ENCODE data around the gene USP15. TPM values are rescaled to one million over a fixed set of nuclear protein-coding genes. Genes with fewer than 3 reads are reported as not detected.

The USP15 gene
- polyA plus RNA-seq, 1 donor (not counting 4 experiments of a cell fraction or from before 2014, with no cell fraction given), result 66.5 TPM

DNA sequence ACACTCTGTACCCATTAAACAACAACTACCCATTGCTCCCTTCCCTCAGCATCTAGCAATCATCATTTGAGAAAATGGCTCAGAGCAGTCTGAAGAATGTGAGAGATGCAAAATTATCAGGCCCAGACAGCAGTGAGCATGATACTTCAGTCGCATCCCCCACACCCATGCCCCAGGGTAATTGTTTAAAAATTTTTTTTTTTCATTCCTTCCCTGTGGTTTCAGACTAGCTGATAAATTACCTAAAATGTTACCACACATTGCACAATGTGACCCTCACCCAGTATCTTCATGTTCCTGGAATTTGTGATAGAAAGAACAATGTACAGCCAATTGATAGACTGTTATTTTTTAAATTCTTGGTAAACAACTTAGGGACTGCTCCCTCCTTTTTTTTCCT, 11.3 kb upstream of the USP15 start:
- no peaks in the 10 kb centered on the region for H3K9me3 ChIP-seq (ENCODE audit: control insufficient read depth, low read depth, low read length)
- TF ChIP-seq EZH2 (IDR thresholded peaks at IDR 0.05; ENCODE audit: low read length), result no peak
- TF ChIP-seq, protein P1, sequence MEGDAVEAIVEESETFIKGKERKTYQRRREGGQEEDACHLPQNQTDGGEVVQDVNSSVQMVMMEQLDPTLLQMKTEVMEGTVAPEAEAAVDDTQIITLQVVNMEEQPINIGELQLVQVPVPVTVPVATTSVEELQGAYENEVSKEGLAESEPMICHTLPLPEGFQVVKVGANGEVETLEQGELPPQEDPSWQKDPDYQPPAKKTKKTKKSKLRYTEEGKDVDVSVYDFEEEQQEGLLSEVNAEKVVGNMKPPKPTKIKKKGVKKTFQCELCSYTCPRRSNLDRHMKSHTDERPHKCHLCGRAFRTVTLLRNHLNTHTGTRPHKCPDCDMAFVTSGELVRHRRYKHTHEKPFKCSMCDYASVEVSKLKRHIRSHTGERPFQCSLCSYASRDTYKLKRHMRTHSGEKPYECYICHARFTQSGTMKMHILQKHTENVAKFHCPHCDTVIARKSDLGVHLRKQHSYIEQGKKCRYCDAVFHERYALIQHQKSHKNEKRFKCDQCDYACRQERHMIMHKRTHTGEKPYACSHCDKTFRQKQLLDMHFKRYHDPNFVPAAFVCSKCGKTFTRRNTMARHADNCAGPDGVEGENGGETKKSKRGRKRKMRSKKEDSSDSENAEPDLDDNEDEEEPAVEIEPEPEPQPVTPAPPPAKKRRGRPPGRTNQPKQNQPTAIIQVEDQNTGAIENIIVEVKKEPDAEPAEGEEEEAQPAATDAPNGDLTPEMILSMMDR (optimal IDR thresholded peaks at IDR 0.05 in 1 of 3, IDR thresholded peaks at IDR 0.05 in 1 of 3, conservative IDR thresholded peaks at IDR 0.05 in 1 of 3; ENCODE audit: extremely low read depth in 1 of 3, insufficient read depth in 2 of 3, low read length in 3 of 3), result no peak
- H3K9ac ChIP-seq (ENCODE audit: control insufficient read depth, extremely low read depth, insufficient read depth, low read length), result no peak overlapping the region
- H3K27me3 ChIP-seq (ENCODE audit: control insufficient read depth, extremely low read depth, insufficient read depth, low read length), result no peaks in the 10 kb centered on the region
- no peaks in the 10 kb centered on the region for H3K36me3 ChIP-seq (ENCODE audit: control insufficient read depth in 2 of 2, extremely low read depth in 1 of 2, insufficient read depth in 2 of 2, low read length in 2 of 2)
- H3K4me1 ChIP-seq (ENCODE audit: control insufficient read depth, extremely low read depth, insufficient read depth, low read length), result peaks cover 29% of the 10 kb centered on the region
- H4K20me1 ChIP-seq (ENCODE audit: control insufficient read depth, extremely low read depth, insufficient read depth, low read length), result no peaks in the 10 kb centered on the region
- H3K79me2 ChIP-seq (ENCODE audit: control insufficient read depth, insufficient read depth, low read length), result no peaks in the 10 kb centered on the region
- dilution Hi-C loops (cut with MboI; ENCODE audit: extremely low pct_ligation_motif_present, low sequenced_read_pairs), result no loop called here
- DNase-seq (ENCODE audit: low read depth, low spot score) (no peak), FAIRE-seq (no peak)
- no peak overlapping the region for H3K4me2 ChIP-seq (ENCODE audit: control insufficient read depth, extremely low read depth, insufficient read depth, low read depth, low read length)
- H3K4me3 ChIP-seq (ENCODE audit: control insufficient read depth in 2 of 3, extremely low read depth in 1 of 3, insufficient read depth in 2 of 3, low read depth in 1 of 3, low read length in 3 of 3), result no peak overlapping the region
- no peak overlapping the region for H2AFZ ChIP-seq (ENCODE audit: control insufficient read depth, low read length)
- no peaks in the 10 kb centered on the region for H3K9me1 ChIP-seq (ENCODE audit: control insufficient read depth, extremely low read depth, insufficient read depth, low read length)
- H3K27ac ChIP-seq (ENCODE audit: control insufficient read depth, insufficient read depth, low read length), result no peak overlapping the region

DNA sequence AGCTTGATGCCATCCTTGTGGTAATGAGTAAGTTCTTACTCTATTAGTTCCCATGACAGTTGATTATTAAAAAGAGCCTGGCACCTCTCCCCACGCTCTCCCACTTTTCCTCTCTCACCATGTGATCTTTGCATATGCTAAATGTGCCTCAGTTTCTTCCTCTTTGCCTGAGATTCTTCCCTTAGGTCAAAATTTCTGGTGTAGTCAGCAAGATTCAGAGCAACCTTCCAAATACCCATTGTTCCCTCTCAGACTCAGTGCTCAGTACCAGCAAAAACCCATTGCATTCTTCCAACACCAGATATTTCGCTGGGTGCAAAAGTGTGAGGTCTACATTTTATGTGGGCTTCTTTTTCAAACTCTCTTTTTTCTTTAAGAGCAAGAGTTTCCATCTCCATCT, 10.8 kb upstream of the USP15 start:
- Histone ChIP-seq H3K9me3 (ENCODE audit: control insufficient read depth, low read depth, low read length) (no peaks in the 10 kb centered on the region), H3K9me1 (ENCODE audit: control insufficient read depth, extremely low read depth, insufficient read depth, low read length) (no peaks in the 10 kb centered on the region), H3K27ac (ENCODE audit: control insufficient read depth, insufficient read depth, low read length) (no peak overlapping the region), H3K4me1 (ENCODE audit: control insufficient read depth, extremely low read depth, insufficient read depth, low read length) (peaks cover 29% of the 10 kb centered on the region), H3K9ac (ENCODE audit: control insufficient read depth, extremely low read depth, insufficient read depth, low read length) (no peak overlapping the region), H4K20me1 (ENCODE audit: control insufficient read depth, extremely low read depth, insufficient read depth, low read length) (no peaks in the 10 kb centered on the region), H3K4me2 (ENCODE audit: control insufficient read depth, extremely low read depth, insufficient read depth, low read depth, low read length) (peak overlapping the region; percentile 41), H2AFZ (ENCODE audit: control insufficient read depth, low read length) (no peak overlapping the region), H3K27me3 (ENCODE audit: control insufficient read depth, extremely low read depth, insufficient read depth, low read length) (no peaks in the 10 kb centered on the region), H3K79me2 (ENCODE audit: control insufficient read depth, insufficient read depth, low read length) (no peaks in the 10 kb centered on the region), H3K36me3 (ENCODE audit: control insufficient read depth in 2 of 2, extremely low read depth in 1 of 2, insufficient read depth in 2 of 2, low read length in 2 of 2) (no peaks in the 10 kb centered on the region), H3K4me3 (ENCODE audit: control insufficient read depth in 2 of 3, extremely low read depth in 1 of 3, insufficient read depth in 2 of 3, low read depth in 1 of 3, low read length in 3 of 3) (no peak overlapping the region)
- TF ChIP-seq, protein P1 (optimal IDR thresholded peaks at IDR 0.05 in 1 of 3, IDR thresholded peaks at IDR 0.05 in 1 of 3, conservative IDR thresholded peaks at IDR 0.05 in 1 of 3; ENCODE audit: extremely low read depth in 1 of 3, insufficient read depth in 2 of 3, low read length in 3 of 3), result no peak
- TF ChIP-seq EZH2 (IDR thresholded peaks at IDR 0.05; ENCODE audit: low read length), result no peak
- dilution Hi-C loops (cut with MboI; ENCODE audit: extremely low pct_ligation_motif_present, low sequenced_read_pairs), result no loop called here
- no peak for DNase-seq (ENCODE audit: low read depth, low spot score)
- FAIRE-seq, result no peak
